Suppressor macrophage (primary cell): Measurements from ENCODE around the gene MARVELD1.
A peak's percentile ranks its signal among the peaks of the same experiment; 100 is the strongest.

Source experiments
- DNase-seq, 4 experiments: peaks; one replicate each; pipeline ENCODE4 v3.0.0-alpha.2; 2020 to 2022

MARVELD1 gene

GRCh38 chr10:97757471-97757870 lies 43.9 kb downstream of the MARVELD1 start:
- DNase-seq, result no peak

DNA sequence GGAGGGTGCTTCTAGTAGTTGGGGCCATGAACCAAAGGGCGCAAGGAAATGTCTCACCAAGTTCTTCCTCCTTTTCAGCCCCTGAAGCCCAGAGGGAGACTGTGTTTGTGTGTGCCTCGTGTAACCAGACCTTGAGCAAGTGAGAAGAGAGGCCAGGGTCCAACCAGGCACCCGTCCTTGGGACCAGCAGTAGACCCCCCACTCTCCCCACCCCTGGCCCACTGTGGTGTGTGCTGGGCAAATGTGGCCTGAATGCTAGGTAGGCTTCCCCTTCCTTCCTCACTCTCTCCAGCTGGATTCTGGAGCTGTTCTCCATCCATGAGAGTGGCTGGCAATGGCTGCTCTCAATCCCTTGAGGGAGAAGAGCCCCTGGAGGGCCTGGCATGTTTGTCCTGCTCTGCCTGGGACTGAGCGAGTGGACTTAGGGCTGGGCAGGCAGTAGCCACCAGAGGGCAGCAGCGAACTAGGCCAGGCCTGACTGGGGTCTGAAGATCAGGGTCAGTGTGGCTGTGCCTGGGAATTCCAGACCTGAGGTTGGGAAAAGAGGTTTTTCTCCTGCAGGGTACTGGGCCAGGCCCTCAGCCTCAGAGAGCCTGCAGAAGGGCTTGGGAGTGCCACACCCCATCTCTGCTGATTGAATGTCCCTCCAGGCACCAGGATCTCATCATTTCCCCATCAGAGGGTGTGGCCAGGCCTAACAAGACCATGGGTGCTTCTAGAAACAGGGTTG lies 45.8 kb downstream of the MARVELD1 start:
- DNase-seq, result peak; percentile 66 to 82 (median 70)

GRCh38 chr10:97759946-97760345 lies 46.4 kb downstream of the MARVELD1 start:
- no peak for DNase-seq

- no peak for DNase-seq
These were observed 47.1 kb downstream of the MARVELD1 start for GRCh38 chr10:97760461-97761257.

- DNase-seq, result no peak
These were observed 47.9 kb downstream of the MARVELD1 start for GRCh38 chr10:97761331-97761865.

- DNase-seq, result no peak
These were observed 48.5 kb downstream of the MARVELD1 start for GRCh38 chr10:97762056-97762455.

DNA sequence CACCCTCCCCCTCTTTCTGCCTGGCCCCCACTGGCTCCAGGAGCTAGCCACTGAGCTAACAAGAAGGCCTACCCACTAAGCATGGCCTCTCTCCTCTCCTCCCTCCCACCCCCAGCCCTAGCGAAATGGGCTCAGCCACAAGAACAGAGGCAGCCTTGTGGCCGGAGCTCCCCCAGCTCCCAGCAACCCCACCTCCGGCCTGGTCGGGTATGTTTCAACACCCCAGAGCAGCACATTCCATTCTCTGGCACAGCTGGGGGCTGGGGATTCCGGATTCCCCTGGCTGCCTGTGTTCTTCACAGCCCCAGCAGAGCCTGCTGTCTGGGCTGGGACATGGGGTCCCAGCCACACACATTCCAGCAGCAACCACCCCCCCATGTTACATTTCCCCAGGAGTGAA lies 49.3 kb downstream of the MARVELD1 start:
- DNase-seq, result no peak

- no peak for DNase-seq
These were observed 49.9 kb downstream of the MARVELD1 start for GRCh38 chr10:97763411-97763810.

- no peak for DNase-seq
These were observed 50.4 kb downstream of the MARVELD1 start for GRCh38 chr10:97763947-97764346.

GRCh38 chr10:97764519-97764931 lies 51.0 kb downstream of the MARVELD1 start:
- DNase-seq, result no peak

DNA sequence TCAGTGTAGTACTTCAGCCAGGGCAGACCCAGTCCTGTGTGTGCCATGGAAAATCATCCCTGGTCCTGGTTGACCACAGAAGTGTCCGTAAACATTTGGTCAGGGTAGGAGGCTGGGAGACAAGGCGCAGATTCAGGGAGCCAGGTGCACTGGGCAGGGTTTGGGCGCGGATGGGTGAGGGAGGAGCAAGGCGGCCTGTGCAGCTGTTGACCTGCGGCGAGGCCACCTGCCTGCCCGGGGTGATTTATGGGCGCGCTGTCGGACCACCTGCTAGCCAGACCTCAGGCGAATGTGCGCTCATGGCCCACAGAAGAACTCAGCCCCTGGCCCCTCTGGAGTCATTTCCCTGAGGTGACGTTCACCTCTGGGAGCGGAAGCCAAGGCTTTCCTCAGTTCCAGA lies 51.7 kb downstream of the MARVELD1 start:
- no peak for DNase-seq

DNA sequence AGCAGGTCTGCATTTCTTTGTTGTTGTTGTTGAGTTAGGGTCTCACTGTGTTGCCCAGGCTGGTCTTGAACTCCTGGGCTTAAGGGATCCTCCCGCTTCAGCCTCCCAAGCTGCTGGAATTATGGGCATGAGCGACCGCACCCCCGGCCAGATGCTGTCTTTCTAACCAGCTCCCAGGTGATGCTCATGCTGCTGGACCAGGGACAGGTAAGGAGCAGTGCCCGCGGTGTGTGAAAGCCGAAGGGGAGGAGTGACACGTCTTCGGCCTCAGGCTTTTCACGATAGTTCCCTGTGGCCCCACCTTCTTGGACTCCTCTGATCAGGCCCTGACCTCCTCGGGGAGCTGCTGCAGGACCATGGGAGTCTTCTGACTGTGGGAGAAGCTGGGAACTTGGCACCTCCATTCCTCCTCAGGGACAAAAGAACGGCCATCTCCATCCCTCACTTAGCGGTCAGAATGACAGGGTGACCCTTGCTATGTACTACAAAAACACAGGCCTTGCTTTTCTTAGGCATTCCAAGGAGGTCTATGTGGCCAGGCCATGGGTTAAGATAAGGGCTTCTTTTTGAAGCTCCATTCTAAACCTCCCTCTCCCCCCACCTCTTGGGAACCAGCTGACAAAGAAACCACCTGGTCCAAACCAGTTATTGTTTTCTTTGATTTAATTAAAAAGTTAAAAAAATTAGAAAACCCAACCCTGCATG lies 52.7 kb downstream of the MARVELD1 start:
- DNase-seq, result no peak

DNA sequence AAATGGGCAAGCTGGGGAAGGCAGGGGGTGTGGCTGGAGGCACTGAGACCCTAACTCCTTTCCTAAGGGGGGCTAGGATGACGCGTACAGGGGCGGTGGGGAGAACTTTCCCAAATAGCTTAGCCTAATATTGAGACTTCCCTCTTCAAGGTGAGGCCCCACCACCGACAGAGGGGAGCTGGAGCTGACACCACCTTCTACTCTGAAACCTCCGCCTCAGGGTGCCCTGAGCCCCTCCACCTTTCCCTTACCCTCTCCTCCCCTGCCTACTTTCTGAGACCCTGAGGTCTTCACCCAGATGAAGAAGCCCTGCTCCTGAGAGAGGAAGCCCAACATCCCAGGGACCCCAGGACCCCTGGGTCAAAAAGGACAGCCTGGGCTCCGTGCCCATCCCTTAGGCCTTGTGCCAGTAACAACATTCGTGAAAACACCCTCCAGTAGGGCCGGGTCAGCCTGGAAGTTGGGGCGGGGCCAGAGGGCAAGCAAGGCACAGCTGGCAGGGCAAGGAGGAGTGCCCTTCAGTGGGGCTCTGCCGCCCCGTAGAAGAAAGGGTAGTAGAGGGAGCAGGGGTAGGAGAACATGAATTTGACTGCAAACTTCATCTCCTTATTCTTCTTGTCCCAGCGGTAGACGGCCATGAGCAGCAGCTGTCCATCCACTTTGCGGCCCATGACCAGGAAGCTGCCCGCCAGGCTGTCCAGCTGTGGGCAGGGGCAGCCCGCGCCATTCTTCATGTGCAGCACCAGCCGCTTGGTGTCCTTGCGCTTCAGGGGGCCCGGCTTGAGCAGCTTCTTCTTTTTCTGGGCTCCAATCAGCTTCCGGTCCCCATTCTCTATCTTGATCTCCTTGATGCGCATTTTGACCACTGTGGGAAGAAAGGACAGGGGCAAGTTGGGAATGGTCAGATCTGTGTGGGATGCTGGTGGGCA lies 53.7 kb downstream of the MARVELD1 start:
- no peak for DNase-seq
